ENCODE data around the gene CALML6.

The CALML6 gene

DNA sequence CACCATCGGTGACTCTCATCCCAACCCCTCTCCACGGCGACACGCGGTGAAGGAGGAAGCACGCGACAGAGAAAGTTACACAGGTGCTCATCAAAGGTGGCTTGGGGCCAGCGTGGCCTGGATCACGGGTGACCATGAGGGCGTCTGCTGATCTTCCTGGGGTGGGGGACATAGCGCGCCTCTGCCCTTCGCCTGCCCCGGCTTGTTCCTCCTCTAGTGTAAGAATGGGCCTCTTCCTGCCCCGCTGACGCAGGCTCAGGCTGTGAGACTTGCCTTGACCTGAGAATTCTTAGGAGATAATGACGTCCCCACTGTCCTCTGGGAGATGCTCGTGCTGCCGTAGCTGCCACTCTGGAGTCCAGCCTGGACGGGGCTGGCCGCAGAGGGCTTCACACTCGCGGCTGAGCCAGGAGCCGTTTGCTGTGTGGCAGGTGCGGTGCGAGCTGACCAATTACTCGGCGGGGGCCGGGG, 43.0 kb downstream of the CALML6 start:
- no peak overlapping the region for H3K4me3 ChIP-seq (replicated peaks; ENCODE audit: low read depth, low read length)
- TF ChIP-seq, protein P1, sequence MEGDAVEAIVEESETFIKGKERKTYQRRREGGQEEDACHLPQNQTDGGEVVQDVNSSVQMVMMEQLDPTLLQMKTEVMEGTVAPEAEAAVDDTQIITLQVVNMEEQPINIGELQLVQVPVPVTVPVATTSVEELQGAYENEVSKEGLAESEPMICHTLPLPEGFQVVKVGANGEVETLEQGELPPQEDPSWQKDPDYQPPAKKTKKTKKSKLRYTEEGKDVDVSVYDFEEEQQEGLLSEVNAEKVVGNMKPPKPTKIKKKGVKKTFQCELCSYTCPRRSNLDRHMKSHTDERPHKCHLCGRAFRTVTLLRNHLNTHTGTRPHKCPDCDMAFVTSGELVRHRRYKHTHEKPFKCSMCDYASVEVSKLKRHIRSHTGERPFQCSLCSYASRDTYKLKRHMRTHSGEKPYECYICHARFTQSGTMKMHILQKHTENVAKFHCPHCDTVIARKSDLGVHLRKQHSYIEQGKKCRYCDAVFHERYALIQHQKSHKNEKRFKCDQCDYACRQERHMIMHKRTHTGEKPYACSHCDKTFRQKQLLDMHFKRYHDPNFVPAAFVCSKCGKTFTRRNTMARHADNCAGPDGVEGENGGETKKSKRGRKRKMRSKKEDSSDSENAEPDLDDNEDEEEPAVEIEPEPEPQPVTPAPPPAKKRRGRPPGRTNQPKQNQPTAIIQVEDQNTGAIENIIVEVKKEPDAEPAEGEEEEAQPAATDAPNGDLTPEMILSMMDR (IDR thresholded peaks at IDR 0.05; ENCODE audit: insufficient read depth, low read length, poor library complexity, severe bottlenecking): no peak
- no peak for DNase-seq (ENCODE audit: extremely low read depth, insufficient read length)
- H3K36me3 ChIP-seq (ENCODE audit: control insufficient read depth, insufficient read depth, low read length): no peaks in the 10 kb centered on the region
- 0 out of 2 replicates have a peak, but pooled peaks cover 1% of the 10 kb centered on the region for H3K27me3 ChIP-seq (replicated peaks; ENCODE audit: control insufficient read depth, insufficient read depth, low read length)

DNA sequence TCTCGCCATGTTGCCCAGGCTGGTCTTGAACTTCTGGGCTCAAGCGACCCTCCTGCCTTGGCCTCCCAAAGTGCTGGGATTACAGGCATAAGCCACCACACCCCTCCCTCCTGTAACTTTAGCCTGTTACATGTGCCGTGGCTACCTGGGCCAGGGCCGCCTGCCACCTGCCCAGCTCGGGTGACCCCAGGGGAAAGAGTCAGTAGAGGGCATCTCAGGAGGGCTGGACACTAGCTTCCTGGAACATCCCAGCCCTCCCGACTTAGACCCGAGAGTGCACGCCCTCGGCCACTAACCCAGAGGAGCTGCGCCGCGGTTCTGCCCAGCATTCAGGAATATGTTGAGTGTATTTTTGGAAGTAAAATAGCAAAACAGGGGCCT, 44.4 kb downstream of the CALML6 start:
- Histone ChIP-seq H3K4me3 (replicated peaks; ENCODE audit: low read depth, low read length) (no peak overlapping the region), H3K27me3 (replicated peaks; ENCODE audit: control insufficient read depth, insufficient read depth, low read length) (peaks cover 1% of the 10 kb centered on the region; the same call in 1 of the 2 replicates), H3K36me3 (ENCODE audit: control insufficient read depth, insufficient read depth, low read length) (no peaks in the 10 kb centered on the region)
- TF ChIP-seq, protein P1 (IDR thresholded peaks at IDR 0.05; ENCODE audit: insufficient read depth, low read length, poor library complexity, severe bottlenecking): no peak
- no peak for DNase-seq (ENCODE audit: extremely low read depth, insufficient read length)

GRCh38 chr1:1959840-1960479, 44.9 kb downstream of the CALML6 start:
- DNase-seq (ENCODE audit: extremely low read depth, insufficient read length): peak; percentile 45
- Histone ChIP-seq H3K4me3 (replicated peaks; ENCODE audit: low read depth, low read length) (no peak overlapping the region), H3K36me3 (ENCODE audit: control insufficient read depth, insufficient read depth, low read length) (no peaks in the 10 kb centered on the region)

GRCh38 chr1:1960480-1961196, 45.6 kb downstream of the CALML6 start:
- TF ChIP-seq, protein P1 (IDR thresholded peaks at IDR 0.05; ENCODE audit: insufficient read depth, low read length, poor library complexity, severe bottlenecking): no peak
- Histone ChIP-seq H3K27me3 (replicated peaks; ENCODE audit: control insufficient read depth, insufficient read depth, low read length) (peaks cover 1% of the 10 kb centered on the region; the same call in 1 of the 2 replicates), H3K4me3 (replicated peaks; ENCODE audit: low read depth, low read length) (no peak overlapping the region), H3K36me3 (ENCODE audit: control insufficient read depth, insufficient read depth, low read length) (no peaks in the 10 kb centered on the region)
- no peak for DNase-seq (ENCODE audit: extremely low read depth, insufficient read length)

More at GRCh38 chr1:1959840-1960479, 44.9 kb downstream of the CALML6 start:
- TF ChIP-seq, protein P1 (IDR thresholded peaks at IDR 0.05; ENCODE audit: insufficient read depth, low read length, poor library complexity, severe bottlenecking): peak; percentile 80
- peaks cover 1% of the 10 kb centered on the region; the same call in 1 of the 2 replicates for H3K27me3 ChIP-seq (replicated peaks; ENCODE audit: control insufficient read depth, insufficient read depth, low read length)

DNA sequence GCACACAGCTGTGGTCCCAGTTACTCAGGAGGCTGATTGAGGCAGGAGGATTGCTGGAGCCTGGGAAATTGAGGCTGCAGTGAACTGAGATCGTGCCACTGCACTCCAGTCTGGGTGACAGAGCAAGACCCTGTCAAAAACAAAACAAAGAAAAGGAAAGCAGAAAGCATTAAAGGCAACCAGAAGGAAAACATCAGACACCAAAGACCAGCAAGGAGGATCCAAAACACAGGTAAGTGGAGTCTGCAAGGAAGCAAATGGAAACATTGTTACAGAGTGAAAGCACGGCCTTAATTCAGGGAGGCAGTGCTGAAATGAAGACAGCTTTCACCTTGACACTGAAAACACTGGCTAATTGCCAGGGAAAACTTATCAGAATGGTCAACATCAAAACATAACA, 47.7 kb downstream of the CALML6 start:
- peaks cover 1% of the 10 kb centered on the region; the same call in 1 of the 2 replicates for H3K27me3 ChIP-seq (replicated peaks; ENCODE audit: control insufficient read depth, insufficient read depth, low read length)
- no peak for DNase-seq (ENCODE audit: extremely low read depth, insufficient read length)
- H3K4me3 ChIP-seq (replicated peaks; ENCODE audit: low read depth, low read length): no peak overlapping the region
- TF ChIP-seq, protein P1 (IDR thresholded peaks at IDR 0.05; ENCODE audit: insufficient read depth, low read length, poor library complexity, severe bottlenecking): no peak
- no peaks in the 10 kb centered on the region for H3K36me3 ChIP-seq (ENCODE audit: control insufficient read depth, insufficient read depth, low read length)
